EL (cell line): Measurements from ENCODE around the gene ANGPT4.
A peak's percentile ranks its signal among the peaks of the same experiment; 100 is the strongest.
"Not testable (repeated sequence)": the region's sequence is repeated elsewhere in the genome, so short reads cannot be mapped to it uniquely, and the experiment has no call there.

ENCODE experiments used
- DNase-seq: peaks from one replicate; pipeline ENCODE4 v3.0.0-alpha.2; 2016

The ANGPT4 gene

DNA sequence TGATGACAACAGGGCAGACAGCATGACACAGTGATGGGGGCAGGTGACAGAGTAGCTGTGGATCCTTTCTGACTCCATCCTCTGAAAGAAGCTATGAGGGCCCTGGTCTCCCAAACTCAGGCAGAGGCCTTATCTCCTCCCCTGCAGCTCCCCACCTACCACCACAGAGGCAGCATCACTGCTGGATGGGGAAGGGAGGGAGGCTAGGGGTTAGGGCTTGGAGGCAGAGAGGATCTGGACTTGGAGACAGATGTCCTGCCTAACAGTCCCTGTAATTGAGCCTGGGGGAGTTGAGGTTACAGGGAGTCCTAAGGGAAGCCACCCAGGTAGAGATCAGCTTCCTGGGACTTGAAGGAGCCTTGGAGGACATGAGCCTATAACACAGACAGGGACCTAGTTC lies 44.7 kb downstream of the ANGPT4 start:
- no peak for DNase-seq

DNA sequence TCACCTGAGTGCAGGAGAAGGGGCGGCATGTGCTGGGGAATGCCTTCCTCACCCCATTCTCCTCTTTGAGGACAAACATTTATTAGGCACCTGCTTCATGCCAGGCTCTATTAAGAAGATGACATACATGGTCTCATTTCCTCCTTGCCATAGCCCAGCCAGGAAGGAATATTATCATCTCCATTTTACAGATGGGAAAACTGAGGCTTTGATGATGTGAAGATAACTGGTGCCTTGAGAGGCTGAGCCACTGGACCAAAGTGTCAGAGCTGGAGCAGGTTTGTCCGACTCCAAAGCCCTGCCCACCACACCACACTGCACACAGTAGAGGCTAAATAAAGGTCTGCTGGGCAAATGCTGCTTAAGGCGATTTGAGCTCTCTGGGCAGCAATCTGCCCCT lies 45.4 kb downstream of the ANGPT4 start:
- DNase-seq, result no peak

- no peak for DNase-seq
Observed at GRCh38 chr20:869606-870005, 46.5 kb downstream of the ANGPT4 start.

DNA sequence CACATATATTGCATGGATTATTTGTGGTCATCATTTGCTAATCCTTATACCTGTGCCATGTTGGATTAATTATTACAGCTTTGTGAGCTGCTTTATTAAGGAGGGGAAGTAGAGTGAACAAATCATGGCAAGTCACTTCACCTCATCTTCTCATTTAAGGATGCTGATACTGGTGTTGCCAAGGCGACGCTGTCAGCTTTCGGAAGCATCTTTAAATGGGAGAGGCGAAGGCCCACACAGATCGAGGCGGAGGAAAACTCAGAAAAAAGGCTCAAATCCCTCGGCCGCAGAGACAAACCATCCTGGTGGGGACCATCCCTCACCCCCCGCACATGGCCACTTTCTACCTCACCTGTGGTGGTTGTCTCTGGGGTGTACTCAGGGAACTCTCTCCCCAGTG lies 47.9 kb downstream of the ANGPT4 start:
- DNase-seq, result no peak

- DNase-seq, result no peak
Observed at GRCh38 chr20:865440-865839, 50.7 kb downstream of the ANGPT4 start.

DNA sequence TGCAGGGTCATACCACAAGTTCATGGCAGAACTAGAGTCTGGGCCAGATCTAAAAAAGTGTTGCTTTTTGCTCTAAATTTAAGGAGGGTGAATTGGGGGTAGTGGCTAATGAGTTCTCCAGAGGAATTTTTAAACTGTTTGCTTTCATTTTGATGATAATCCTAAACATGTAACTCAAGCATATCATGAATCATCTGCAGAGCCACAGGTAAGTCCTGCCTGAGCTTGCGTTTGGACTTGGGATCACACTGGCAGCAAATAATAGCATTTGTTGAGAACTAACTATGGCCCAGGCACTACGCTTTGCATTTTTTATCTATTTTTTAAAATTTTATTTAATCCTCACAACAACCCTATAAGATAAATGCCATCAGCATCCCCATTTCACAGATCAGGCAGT lies 55.2 kb downstream of the ANGPT4 start:
- DNase-seq, result no peak

DNA sequence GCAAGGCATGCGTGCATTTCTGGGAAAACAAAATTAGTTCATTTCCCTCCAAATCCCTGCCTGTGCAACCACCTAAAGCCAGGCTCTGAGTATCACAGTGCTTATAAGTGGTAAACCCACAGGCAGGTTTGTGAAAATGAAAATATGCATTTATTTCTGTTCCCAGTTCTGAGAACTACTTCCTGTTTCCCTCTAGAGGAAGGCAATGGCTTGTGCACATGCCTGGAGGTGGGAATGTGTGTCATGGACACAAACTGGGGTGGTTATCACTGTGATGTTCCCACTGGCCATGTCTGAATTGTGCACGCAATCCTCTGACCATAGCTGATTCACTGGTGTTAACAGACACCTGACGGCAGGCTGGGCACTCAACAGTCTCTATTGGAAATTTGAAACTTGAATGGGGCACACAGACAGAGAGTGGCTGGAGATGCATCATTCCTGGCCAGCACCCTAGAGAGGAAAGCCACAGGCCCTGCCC lies 56.3 kb downstream of the ANGPT4 start:
- DNase-seq, result no peak

GRCh38 chr20:858011-858410 lies 58.1 kb downstream of the ANGPT4 start:
- no peak for DNase-seq

DNA sequence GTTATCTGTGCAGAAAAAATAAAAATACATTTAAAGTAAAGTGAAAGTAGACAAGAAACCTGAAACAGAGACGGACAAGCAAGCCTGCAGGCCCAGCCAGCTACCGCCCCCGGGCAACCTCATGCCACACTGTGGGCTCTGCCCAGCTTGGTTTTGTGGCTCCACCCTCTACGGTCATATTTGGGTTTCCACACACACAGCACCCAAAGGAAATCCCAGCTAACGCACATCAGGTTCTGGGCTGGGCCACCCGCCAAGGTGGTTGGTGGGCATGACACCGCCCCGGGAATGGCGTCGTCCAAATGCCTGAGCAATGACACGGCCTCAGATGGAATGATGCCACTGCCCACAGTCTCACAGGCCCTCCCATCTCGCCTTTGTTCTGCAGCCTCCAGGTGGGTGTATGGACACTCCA lies 59.8 kb downstream of the ANGPT4 start:
- DNase-seq, result peak; percentile 94

DNA sequence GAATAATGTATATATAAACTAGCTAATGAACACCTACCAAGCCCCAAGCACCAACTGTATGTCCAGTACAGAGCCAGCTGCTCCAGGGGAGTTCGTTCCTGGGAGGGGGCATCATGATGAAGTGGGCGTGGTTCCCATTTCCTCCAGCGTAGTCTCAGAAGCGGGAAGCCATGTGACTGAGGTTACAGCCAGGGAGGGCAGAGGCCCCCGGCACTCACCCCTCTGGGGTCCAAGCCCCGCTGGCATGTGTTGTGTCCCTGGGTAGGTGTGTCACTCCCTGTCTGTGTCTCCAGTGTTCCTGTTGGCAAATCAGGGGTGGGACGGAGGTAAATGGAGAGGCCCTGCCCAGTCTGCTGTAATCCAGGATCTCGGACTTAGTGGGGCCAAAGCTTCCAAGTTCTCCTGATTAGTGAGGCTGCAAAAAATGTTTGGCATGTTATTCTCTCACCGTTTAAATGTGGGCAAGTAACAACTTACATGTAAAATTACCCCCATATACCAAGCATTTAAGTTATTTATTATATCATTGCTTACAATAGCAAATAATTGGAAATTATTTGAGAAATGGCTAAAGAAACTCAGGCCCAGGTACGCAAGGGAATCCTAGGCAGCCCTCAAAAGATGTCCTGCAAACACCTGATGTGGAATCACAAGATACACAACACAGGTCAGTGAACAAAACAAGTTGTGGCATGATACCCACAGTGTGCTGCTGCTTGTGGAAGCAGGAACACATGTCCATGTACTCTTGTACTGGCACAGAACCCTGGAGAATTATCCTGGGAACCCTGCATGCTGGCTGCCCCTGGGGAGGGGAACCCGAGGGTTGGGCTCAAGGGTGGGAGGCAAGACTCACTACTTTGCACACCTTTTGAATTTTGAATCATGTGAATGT lies 60.4 kb downstream of the ANGPT4 start:
- DNase-seq, result peak; percentile 18

- no peak for DNase-seq
Observed at GRCh38 chr20:854601-855000, 61.5 kb downstream of the ANGPT4 start.

- no peak for DNase-seq
Observed at GRCh38 chr20:853406-853996, 62.6 kb downstream of the ANGPT4 start.

DNA sequence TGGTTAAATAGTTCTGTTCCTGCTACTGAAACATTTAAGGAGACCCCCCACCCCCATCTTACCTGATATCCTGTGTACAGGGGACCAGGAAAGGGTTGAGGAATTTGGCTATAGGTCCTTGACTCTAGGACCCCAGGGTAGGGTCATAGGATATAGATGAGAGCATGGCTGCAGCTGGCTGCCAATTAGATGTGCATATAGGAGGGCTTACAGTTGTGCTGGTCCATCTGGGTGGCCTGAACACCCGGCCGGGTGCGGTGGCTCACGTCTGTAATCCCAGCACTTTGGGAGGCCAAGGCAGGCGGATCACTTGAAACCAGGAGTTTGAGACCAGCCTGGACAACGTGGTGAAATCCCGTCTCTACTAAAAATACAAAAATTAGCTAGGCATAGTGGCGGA lies 67.4 kb downstream of the ANGPT4 start:
- not testable (repeated sequence) for DNase-seq

DNA sequence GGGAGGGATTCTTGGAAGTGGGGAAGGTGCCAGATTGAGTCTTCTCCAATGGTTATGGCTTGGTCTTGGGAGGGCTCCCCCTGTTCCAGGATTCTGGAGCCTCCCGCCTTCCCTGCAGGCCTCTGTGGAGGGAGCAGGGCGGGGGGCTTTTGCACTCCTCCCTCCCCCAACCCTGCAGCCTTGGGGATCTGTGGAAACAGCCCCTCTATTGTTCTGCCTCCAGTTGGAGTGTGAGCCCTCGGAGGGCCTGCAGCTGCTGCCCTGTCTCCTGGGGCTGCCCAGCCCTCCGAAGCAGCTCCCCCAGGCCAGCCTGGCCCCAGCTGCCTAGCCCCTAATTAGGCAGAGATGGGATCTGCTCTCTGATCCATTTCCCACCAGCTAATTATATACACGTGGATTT lies 67.9 kb downstream of the ANGPT4 start:
- DNase-seq, result no peak

DNA sequence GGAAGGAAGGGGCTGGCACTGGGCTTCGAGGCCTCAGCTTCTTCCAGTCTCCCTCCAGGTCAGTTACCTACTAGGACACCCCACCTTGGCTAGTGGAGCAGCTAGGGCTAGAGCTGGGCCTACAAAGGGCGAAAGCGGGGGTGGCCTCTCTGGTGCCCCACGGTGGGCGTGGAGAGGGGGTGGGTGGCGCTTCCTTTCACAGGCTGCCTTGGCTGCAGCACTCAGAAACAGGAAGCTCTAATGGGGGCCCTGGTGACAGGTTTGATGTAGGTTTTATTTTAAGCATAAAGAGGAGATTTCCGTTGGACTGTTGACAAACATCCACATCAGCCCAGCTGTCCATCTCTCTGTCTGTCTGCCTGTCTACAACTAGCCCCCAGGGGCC lies 69.2 kb downstream of the ANGPT4 start:
- no peak for DNase-seq

- DNase-seq, result no peak
Observed at GRCh38 chr20:845941-846893, 69.9 kb downstream of the ANGPT4 start.

DNA sequence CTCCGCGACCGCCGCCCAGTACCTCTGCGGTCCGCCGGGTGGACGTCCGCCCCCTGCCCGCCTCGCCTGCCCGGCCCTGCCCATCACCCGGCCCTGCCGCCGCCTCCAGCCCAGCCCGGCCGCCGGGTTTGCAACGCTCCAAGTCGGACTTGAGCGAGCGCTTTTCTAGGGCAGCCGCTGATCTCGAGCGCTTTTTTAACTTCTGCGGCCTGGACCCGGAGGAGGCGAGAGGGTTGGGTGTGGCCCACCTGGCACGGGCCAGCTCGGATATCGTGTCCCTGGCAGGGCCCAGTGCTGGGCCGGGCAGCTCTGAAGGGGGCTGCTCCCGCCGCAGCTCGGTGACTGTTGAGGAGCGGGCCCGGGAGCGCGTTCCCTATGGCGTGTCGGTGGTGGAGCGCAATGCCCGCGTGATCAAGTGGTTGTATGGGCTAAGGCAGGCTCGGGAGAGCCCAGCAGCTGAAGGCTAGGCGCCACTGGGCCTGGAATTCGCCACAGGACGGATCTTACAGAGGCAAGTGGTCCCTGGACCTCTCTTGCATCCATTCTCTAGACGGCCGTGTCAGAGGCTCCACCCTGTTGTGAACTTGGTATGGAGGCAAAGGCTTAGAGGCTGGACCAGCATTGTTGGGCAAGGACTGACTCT lies 70.8 kb downstream of the ANGPT4 start:
- no peak for DNase-seq

GRCh38 chr20:844473-845225 lies 71.5 kb downstream of the ANGPT4 start:
- peak; percentile 89 for DNase-seq

DNA sequence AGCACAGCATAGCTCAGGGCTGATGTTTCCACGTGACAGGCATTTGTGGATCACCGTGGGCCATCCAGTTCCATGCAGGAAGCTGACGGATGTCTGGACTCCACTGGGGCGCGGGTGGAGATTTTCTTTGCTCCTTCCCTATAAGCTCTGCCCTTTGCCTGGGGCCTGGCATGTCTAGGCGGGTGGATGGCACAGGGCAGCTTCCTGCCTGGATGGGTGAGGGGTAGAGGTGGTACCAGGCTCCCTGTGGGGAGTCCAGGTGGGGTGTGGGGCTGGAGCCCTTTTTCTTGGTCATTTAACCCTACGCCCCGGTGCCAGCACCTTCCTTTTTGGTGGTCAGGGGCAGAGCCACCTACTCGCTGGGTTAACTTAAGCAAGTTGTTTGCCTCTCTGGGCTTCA lies 72.2 kb downstream of the ANGPT4 start:
- no peak for DNase-seq

GRCh38 chr20:842547-842940 lies 73.6 kb downstream of the ANGPT4 start:
- no peak for DNase-seq

DNA sequence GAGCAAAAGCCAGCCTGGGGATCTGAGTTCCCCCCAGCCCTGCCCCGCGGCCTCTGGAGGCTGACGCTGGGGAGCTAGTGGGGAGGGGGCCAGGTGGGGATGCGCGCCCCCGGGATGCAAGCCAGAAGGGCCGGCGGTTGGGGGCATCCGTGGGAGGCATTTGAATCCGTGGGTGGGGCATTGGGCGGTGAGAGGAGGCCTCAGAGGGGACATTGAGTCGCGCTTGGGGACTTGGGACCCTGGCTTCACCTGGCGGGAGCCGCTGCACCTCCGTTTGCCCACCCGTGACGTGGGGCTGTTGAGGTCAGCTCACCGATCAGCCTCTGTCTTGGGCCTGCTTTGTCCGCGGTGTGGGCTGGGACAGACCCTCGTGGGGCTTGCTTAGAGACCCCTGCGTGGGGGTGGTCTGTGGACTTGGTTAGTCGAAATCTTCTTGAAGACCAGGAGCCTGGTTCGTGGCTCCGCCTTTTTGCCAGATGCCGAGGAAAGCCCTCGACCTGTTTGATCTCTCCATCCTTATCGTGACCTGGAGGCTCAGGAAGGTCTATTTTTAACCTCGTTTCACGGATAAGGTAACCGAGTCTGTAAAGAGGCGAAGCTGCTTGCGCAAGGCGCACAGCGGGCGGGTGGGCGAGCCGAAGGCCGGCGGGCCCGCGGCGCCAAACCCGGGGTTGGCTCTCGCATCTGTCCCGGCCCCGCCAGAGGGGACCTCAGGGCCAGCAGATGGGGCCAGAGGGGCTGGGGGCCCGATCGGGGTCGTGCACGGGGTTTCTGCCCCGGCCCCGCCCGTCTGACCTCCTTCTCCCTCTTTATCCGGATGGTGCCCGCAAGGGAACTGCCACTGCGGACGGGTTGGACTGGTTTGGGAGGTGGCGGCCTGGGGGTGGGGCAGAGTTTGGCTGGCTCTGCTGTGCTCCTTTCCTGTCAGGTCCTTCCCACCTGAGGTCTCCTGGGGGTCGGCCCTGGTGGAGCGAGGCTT lies 74.3 kb downstream of the ANGPT4 start:
- no peak for DNase-seq
